ENCODE results near the gene ITGB2. TPM values are rescaled to one million over a fixed set of nuclear protein-coding genes. Genes with fewer than 3 reads are reported as not detected.

ITGB2 gene
- total RNA-seq, 1 experiment from 2014 or later, result 1.5 TPM

DNA sequence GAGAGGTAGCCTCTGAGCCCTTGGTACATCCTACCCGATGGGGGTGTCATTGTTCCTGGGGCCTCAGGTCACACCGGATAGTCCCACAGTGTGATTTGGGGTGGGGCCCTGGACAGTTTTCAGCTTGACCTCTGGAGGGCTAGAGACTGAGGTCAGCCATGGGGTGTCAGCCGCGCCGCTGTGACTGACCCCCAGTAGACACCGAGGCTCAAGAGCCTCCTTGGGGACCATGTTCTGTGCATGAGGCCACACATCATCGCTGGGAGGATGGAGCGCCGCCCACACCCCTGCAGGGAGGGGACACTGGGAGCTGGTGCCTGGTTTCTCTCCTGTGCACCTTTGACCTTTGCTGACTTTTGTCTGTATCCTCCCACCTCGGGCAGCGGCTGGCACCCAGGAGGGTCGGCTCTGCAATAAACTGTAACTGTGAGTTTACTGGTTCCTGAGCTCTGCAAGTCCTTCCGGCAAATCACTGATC is 22.6 kb downstream of the ITGB2 start:
- no peaks in the 10 kb centered on the region; the same call in 1 of the 2 replicates for H3K36me3 Mint-ChIP-seq
- POLR2A ChIA-PET, result interaction anchor here (0.6 to 0.7 kb wide), 2 partner anchors 24 to 73 kb away, joined by 3 to 4 read pairs; partner anchors contain the start of gene PTTG1IP
- CTCF ChIA-PET, result interaction anchor here (0.8 to 1.4 kb wide), 6 partner anchors 9 to 242 kb away, joined by 3 to 7 read pairs (median 4); partner anchors contain the start of gene PTTG1IP
- H3K27ac Mint-ChIP-seq, result no peak overlapping the region
- no peaks in the 10 kb centered on the region for H3K4me1 Mint-ChIP-seq
- no peaks in the 10 kb centered on the region for H3K27me3 Mint-ChIP-seq (ENCODE audit: low read depth)
- H3K4me3 Mint-ChIP-seq, result no peak overlapping the region
- ATAC-seq, result no peak
- peaks cover 11% of the 10 kb centered on the region for H3K9me3 Mint-ChIP-seq
- no peak for DNase-seq (ENCODE audit: low spot score)
- TF ChIP-seq PRRX2 (CRISPR knock-in tag; IDR thresholded peaks at IDR 0.05) (no peak), GABPB1 (CRISPR knock-in tag; IDR thresholded peaks at IDR 0.05) (no peak), GTF2I (CRISPR knock-in tag; conservative IDR thresholded peaks at IDR 0.05) (no peak), ZNF232 (CRISPR knock-in tag; IDR thresholded peaks at IDR 0.05) (no peak), ZNF671 (CRISPR knock-in tag; IDR thresholded peaks at IDR 0.05) (no peak)
- TF ChIP-seq, protein P1, sequence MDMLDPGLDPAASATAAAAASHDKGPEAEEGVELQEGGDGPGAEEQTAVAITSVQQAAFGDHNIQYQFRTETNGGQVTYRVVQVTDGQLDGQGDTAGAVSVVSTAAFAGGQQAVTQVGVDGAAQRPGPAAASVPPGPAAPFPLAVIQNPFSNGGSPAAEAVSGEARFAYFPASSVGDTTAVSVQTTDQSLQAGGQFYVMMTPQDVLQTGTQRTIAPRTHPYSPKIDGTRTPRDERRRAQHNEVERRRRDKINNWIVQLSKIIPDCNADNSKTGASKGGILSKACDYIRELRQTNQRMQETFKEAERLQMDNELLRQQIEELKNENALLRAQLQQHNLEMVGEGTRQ (CRISPR knock-in tag; IDR thresholded peaks at IDR 0.05), result no peak

DNA sequence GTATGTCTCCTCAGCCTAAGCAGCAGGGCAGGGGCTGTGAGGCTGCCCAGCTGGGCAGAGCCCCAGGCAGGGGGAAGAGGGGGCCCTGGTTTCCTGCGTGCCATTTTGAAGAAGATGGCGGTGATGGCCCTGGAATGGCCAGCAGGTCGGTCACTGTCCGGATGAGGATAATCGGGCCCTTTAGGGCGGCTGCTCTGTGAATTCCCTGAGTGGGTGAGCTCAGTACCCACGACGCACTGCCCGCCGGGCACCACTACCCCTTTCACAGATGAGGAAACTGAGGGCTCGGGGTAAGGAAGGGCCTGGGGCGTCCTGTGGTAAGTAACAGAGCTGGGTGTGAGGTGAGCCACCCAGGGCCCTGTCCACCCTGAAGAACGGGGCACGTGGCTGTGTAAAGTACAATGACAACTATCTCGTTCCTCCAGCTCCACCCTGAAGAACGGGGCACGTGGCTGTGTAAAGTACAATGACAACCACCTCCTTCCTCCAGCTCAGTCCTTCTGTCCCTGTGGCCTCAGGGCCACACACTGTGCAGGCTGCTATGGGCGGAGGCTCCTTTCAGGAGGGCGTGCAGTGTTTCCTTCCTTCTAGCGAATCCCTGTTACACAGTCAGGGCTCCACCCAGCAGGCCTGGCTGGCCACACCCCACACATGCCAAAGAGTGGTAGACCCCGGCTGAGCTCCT is 23.2 kb downstream of the ITGB2 start:
- Mint-ChIP-seq H3K4me3 (no peak overlapping the region), H3K36me3 (no peaks in the 10 kb centered on the region; the same call in 1 of the 2 replicates), H3K9me3 (peaks cover 8% of the 10 kb centered on the region), H3K27ac (no peak overlapping the region), H3K27me3 (ENCODE audit: low read depth) (no peaks in the 10 kb centered on the region), H3K4me1 (no peaks in the 10 kb centered on the region)
- POLR2A ChIA-PET, result interaction anchor here (0.6 to 0.7 kb wide), 2 partner anchors 24 to 74 kb away, joined by 3 to 4 read pairs; partner anchors contain the start of gene PTTG1IP
- CTCF ChIA-PET, result interaction anchor here (0.8 to 1.4 kb wide), 5 partner anchors 10 to 243 kb away, joined by 3 to 7 read pairs (median 4); partner anchors contain the start of gene PTTG1IP
- no peak for TF ChIP-seq RELA (CRISPR knock-in tag; IDR thresholded peaks at IDR 0.05; ENCODE audit: borderline replicate concordance)
- TF ChIP-seq, protein P2, sequence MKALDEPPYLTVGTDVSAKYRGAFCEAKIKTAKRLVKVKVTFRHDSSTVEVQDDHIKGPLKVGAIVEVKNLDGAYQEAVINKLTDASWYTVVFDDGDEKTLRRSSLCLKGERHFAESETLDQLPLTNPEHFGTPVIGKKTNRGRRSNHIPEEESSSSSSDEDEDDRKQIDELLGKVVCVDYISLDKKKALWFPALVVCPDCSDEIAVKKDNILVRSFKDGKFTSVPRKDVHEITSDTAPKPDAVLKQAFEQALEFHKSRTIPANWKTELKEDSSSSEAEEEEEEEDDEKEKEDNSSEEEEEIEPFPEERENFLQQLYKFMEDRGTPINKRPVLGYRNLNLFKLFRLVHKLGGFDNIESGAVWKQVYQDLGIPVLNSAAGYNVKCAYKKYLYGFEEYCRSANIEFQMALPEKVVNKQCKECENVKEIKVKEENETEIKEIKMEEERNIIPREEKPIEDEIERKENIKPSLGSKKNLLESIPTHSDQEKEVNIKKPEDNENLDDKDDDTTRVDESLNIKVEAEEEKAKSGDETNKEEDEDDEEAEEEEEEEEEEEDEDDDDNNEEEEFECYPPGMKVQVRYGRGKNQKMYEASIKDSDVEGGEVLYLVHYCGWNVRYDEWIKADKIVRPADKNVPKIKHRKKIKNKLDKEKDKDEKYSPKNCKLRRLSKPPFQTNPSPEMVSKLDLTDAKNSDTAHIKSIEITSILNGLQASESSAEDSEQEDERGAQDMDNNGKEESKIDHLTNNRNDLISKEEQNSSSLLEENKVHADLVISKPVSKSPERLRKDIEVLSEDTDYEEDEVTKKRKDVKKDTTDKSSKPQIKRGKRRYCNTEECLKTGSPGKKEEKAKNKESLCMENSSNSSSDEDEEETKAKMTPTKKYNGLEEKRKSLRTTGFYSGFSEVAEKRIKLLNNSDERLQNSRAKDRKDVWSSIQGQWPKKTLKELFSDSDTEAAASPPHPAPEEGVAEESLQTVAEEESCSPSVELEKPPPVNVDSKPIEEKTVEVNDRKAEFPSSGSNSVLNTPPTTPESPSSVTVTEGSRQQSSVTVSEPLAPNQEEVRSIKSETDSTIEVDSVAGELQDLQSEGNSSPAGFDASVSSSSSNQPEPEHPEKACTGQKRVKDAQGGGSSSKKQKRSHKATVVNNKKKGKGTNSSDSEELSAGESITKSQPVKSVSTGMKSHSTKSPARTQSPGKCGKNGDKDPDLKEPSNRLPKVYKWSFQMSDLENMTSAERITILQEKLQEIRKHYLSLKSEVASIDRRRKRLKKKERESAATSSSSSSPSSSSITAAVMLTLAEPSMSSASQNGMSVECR (CRISPR knock-in tag; IDR thresholded peaks at IDR 0.05; ENCODE audit: borderline replicate concordance), result no peak
- TF ChIP-seq OVOL2 (CRISPR knock-in tag; IDR thresholded peaks at IDR 0.05; ENCODE audit: borderline replicate concordance), result no peak
- no peak for TF ChIP-seq USF1 (CRISPR knock-in tag; IDR thresholded peaks at IDR 0.05)
- no peak for TF ChIP-seq ZMAT4 (CRISPR knock-in tag; IDR thresholded peaks at IDR 0.05)
- TF ChIP-seq, protein P3, sequence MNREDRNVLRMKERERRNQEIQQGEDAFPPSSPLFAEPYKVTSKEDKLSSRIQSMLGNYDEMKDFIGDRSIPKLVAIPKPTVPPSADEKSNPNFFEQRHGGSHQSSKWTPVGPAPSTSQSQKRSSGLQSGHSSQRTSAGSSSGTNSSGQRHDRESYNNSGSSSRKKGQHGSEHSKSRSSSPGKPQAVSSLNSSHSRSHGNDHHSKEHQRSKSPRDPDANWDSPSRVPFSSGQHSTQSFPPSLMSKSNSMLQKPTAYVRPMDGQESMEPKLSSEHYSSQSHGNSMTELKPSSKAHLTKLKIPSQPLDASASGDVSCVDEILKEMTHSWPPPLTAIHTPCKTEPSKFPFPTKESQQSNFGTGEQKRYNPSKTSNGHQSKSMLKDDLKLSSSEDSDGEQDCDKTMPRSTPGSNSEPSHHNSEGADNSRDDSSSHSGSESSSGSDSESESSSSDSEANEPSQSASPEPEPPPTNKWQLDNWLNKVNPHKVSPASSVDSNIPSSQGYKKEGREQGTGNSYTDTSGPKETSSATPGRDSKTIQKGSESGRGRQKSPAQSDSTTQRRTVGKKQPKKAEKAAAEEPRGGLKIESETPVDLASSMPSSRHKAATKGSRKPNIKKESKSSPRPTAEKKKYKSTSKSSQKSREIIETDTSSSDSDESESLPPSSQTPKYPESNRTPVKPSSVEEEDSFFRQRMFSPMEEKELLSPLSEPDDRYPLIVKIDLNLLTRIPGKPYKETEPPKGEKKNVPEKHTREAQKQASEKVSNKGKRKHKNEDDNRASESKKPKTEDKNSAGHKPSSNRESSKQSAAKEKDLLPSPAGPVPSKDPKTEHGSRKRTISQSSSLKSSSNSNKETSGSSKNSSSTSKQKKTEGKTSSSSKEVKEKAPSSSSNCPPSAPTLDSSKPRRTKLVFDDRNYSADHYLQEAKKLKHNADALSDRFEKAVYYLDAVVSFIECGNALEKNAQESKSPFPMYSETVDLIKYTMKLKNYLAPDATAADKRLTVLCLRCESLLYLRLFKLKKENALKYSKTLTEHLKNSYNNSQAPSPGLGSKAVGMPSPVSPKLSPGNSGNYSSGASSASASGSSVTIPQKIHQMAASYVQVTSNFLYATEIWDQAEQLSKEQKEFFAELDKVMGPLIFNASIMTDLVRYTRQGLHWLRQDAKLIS (CRISPR knock-in tag; IDR thresholded peaks at IDR 0.05; ENCODE audit: borderline replicate concordance), result no peak
- no peak for TF ChIP-seq ELF4 (CRISPR knock-in tag; IDR thresholded peaks at IDR 0.05; ENCODE audit: low read depth)
- no peak for TF ChIP-seq NFYB (CRISPR knock-in tag; conservative IDR thresholded peaks at IDR 0.05; ENCODE audit: low read depth)
- TF ChIP-seq ZBTB21 (CRISPR knock-in tag; IDR thresholded peaks at IDR 0.05; ENCODE audit: borderline replicate concordance), result no peak
- TF ChIP-seq ATF3 (CRISPR knock-in tag; conservative IDR thresholded peaks at IDR 0.05), result no peak
- TF ChIP-seq NR3C1 (CRISPR knock-in tag; conservative IDR thresholded peaks at IDR 0.05; ENCODE audit: low read depth), result no peak
- TF ChIP-seq KAT7 (CRISPR knock-in tag; IDR thresholded peaks at IDR 0.05; ENCODE audit: borderline replicate concordance), result no peak
- no peak for TF ChIP-seq ETV6 (CRISPR knock-in tag; IDR thresholded peaks at IDR 0.05)
- TF ChIP-seq ZNF671 (CRISPR knock-in tag; IDR thresholded peaks at IDR 0.05), result no peak
- TF ChIP-seq GABPB1 (CRISPR knock-in tag; IDR thresholded peaks at IDR 0.05), result no peak
- peak; percentile 62 for DNase-seq (ENCODE audit: low spot score)
- peak; percentile 86 for ATAC-seq
